ENCODE measurements around the gene IPO13.

Gene IPO13

GRCh38 chr1:43992232-43992995 is 45.7 kb downstream of the IPO13 start:
- Histone ChIP-seq H3K9me3 (ENCODE audit: control insufficient read depth, low read length) (no peaks in the 10 kb centered on the region), H3K27me3 (ENCODE audit: control insufficient read depth in 1 of 2, insufficient read depth in 1 of 2, low read length in 2 of 2) (no peaks in the 10 kb centered on the region), H2BK5ac (ENCODE audit: low read depth, low read length, poor library complexity, severe bottlenecking) (no peak overlapping the region), H2BK120ac (ENCODE audit: low read depth, low read length) (no peak overlapping the region), H4K8ac (ENCODE audit: low read length) (peak overlapping the region; percentile 46), H3K36me3 (ENCODE audit: control insufficient read depth in 1 of 2, insufficient read depth in 2 of 2, low read depth in 1 of 2, low read length in 2 of 2) (peaks cover 3 to 5% of the 10 kb centered on the region in 2 experiments), H2BK12ac (ENCODE audit: low read length in 2 of 2) (no peak overlapping the region), H4K91ac (ENCODE audit: low read length) (no peak overlapping the region), H3K18ac (ENCODE audit: low read depth in 1 of 2, low read length in 2 of 2) (peak overlapping the region in 1 of 2 experiments; percentile 25), H3K79me1 (replicated peaks; ENCODE audit: low read length, poor library complexity, severe bottlenecking) (no peaks in the 10 kb centered on the region), H2AFZ (ENCODE audit: low read depth, low read length) (no peak overlapping the region), H3K23ac (ENCODE audit: low read length in 2 of 2) (no peak overlapping the region), H3K4me3 (ENCODE audit: insufficient read depth in 1 of 2, low read depth in 1 of 2, low read length in 2 of 2) (peak overlapping the region; percentile 79 to 84), H3K4ac (ENCODE audit: low read depth in 1 of 2, low read length in 2 of 2) (no peak overlapping the region), H3K9ac (ENCODE audit: low read length) (peak overlapping the region; percentile 91), H3K27ac (ENCODE audit: low read length, poor library complexity, severe bottlenecking) (no peak overlapping the region), H3K4me2 (ENCODE audit: low read length, poor library complexity, severe bottlenecking) (peak overlapping the region; percentile 82), H3K4me1 (ENCODE audit: control insufficient read depth, insufficient read depth, low read depth, low read length) (peaks cover 26% of the 10 kb centered on the region), H3K14ac (ENCODE audit: low read length in 2 of 2) (no peak overlapping the region), H2BK15ac (ENCODE audit: low read depth, poor library complexity, severe bottlenecking) (peak overlapping the region; percentile 34), H2AK5ac (ENCODE audit: low read length, severe bottlenecking) (no peak overlapping the region)
- DNase-seq, result no peak
- WGBS, result 59% methylated on average over 11 of the region's 11 CpGs

GRCh38 chr1:43993206-43993914 is 46.6 kb downstream of the IPO13 start:
- Histone ChIP-seq H3K4ac (ENCODE audit: low read depth in 1 of 2, low read length in 2 of 2) (no peak overlapping the region), H2BK5ac (ENCODE audit: low read depth, low read length, poor library complexity, severe bottlenecking) (no peak overlapping the region), H3K4me2 (ENCODE audit: low read length, poor library complexity, severe bottlenecking) (no peak overlapping the region), H3K27me3 (ENCODE audit: control insufficient read depth in 1 of 2, insufficient read depth in 1 of 2, low read length in 2 of 2) (no peaks in the 10 kb centered on the region), H3K9me3 (ENCODE audit: control insufficient read depth, low read length) (no peaks in the 10 kb centered on the region), H2BK12ac (ENCODE audit: low read length in 2 of 2) (no peak overlapping the region), H3K27ac (ENCODE audit: low read length, poor library complexity, severe bottlenecking) (no peak overlapping the region), H2AFZ (ENCODE audit: low read depth, low read length) (no peak overlapping the region), H4K91ac (ENCODE audit: low read length) (no peak overlapping the region), H3K4me3 (ENCODE audit: insufficient read depth in 1 of 2, low read depth in 1 of 2, low read length in 2 of 2) (no peak overlapping the region), H3K36me3 (ENCODE audit: control insufficient read depth in 1 of 2, insufficient read depth in 2 of 2, low read depth in 1 of 2, low read length in 2 of 2) (peaks cover 0 to 9% of the 10 kb centered on the region in 2 experiments), H3K23ac (ENCODE audit: low read length in 2 of 2) (no peak overlapping the region), H2AK5ac (ENCODE audit: low read length, severe bottlenecking) (no peak overlapping the region), H3K4me1 (ENCODE audit: control insufficient read depth, insufficient read depth, low read depth, low read length) (peaks cover 20% of the 10 kb centered on the region), H2BK15ac (ENCODE audit: low read depth, poor library complexity, severe bottlenecking) (no peak overlapping the region), H3K18ac (ENCODE audit: low read depth in 1 of 2, low read length in 2 of 2) (no peak overlapping the region), H4K8ac (ENCODE audit: low read length) (no peak overlapping the region), H3K14ac (ENCODE audit: low read length in 2 of 2) (no peak overlapping the region), H3K79me1 (replicated peaks; ENCODE audit: low read length, poor library complexity, severe bottlenecking) (no peaks in the 10 kb centered on the region), H2BK120ac (ENCODE audit: low read depth, low read length) (no peak overlapping the region), H3K9ac (ENCODE audit: low read length) (no peak overlapping the region)
- DNase-seq, result no peak
- WGBS, result 98% methylated on average over 8 of the region's 9 CpGs

- H2AK5ac ChIP-seq (ENCODE audit: low read length, severe bottlenecking), result no peak overlapping the region
- H2BK120ac ChIP-seq (ENCODE audit: low read depth, low read length), result no peak overlapping the region
- WGBS, result 100% methylated on average over 1 of the region's 7 CpGs
- no peak overlapping the region for H3K9ac ChIP-seq (ENCODE audit: low read length)
- no peak overlapping the region for H4K91ac ChIP-seq (ENCODE audit: low read length)
- no peak overlapping the region for H2BK12ac ChIP-seq (ENCODE audit: low read length in 2 of 2)
- no peak overlapping the region for H3K18ac ChIP-seq (ENCODE audit: low read depth in 1 of 2, low read length in 2 of 2)
- H3K4me3 ChIP-seq (ENCODE audit: insufficient read depth in 1 of 2, low read depth in 1 of 2, low read length in 2 of 2), result no peak overlapping the region
- H3K23ac ChIP-seq (ENCODE audit: low read length in 2 of 2), result no peak overlapping the region
- no peak overlapping the region for H3K27ac ChIP-seq (ENCODE audit: low read length, poor library complexity, severe bottlenecking)
- peaks cover 20% of the 10 kb centered on the region for H3K4me1 ChIP-seq (ENCODE audit: control insufficient read depth, insufficient read depth, low read depth, low read length)
- no peak overlapping the region for H3K4me2 ChIP-seq (ENCODE audit: low read length, poor library complexity, severe bottlenecking)
- H4K8ac ChIP-seq (ENCODE audit: low read length), result no peak overlapping the region
- H2AFZ ChIP-seq (ENCODE audit: low read depth, low read length), result no peak overlapping the region
- H2BK15ac ChIP-seq (ENCODE audit: low read depth, poor library complexity, severe bottlenecking), result no peak overlapping the region
- no peak overlapping the region for H2BK5ac ChIP-seq (ENCODE audit: low read depth, low read length, poor library complexity, severe bottlenecking)
- no peaks in the 10 kb centered on the region for H3K27me3 ChIP-seq (ENCODE audit: control insufficient read depth in 1 of 2, insufficient read depth in 1 of 2, low read length in 2 of 2)
- peaks cover 0 to 13% of the 10 kb centered on the region in 2 experiments for H3K36me3 ChIP-seq (ENCODE audit: control insufficient read depth in 1 of 2, insufficient read depth in 2 of 2, low read depth in 1 of 2, low read length in 2 of 2)
- H3K4ac ChIP-seq (ENCODE audit: low read depth in 1 of 2, low read length in 2 of 2), result no peak overlapping the region
- no peak overlapping the region for H3K14ac ChIP-seq (ENCODE audit: low read length in 2 of 2)
- no peaks in the 10 kb centered on the region for H3K79me1 ChIP-seq (replicated peaks; ENCODE audit: low read length, poor library complexity, severe bottlenecking)
- H3K9me3 ChIP-seq (ENCODE audit: control insufficient read depth, low read length), result no peaks in the 10 kb centered on the region
- no peak for DNase-seq
These were observed 47.3 kb downstream of the IPO13 start for GRCh38 chr1:43994071-43994470.

Measured in mesenchymal stem cell (in vitro differentiated cells and primary cell).